IMR-90 (cell line): Measurements from ENCODE around the gene GRM8. TPM values are rescaled to one million over a fixed set of nuclear protein-coding genes. Genes with fewer than 3 reads are reported as not detected.

Source experiments
- ATAC-seq: fragments of 200-7000 bp; cut with Tn5 transposase; 2 replicates; pipeline ENCODE4 v1.9.1; 2020; ENCODE audit warnings: low read depth, mild to moderate bottlenecking, moderate library complexity
- BruUV-seq: library from RNA; stranded (reverse); fragments of 400-500 nt; replicated peaks from 2 replicates; lab custom pipeline; 2021; lab: Mats Ljungman, UMichigan
- CTCF ChIA-PET: fragments of 300-600 bp; formaldehyde crosslinking; extraction: SDS; loops from one replicate; lab custom pipeline; 2021; ENCODE audit warnings: antibody characterized with exemption; lab: Yijun Ruan, JAX
- POLR2A ChIA-PET: fragments of 300-600 bp; sonication (Branson Sonifier 250); formaldehyde crosslinking; loops from one replicate; lab custom pipeline; 2022; ENCODE audit warnings: antibody characterized with exemption; ENCODE audit not compliant: unreplicated experiment; lab: Charles Lee
- DNase-seq: peaks from one replicate; pipeline ENCODE4 v3.0.0; 2013
- H2AFZ ChIP-seq: replicated peaks from 2 replicates; pipeline ENCODE3; 2013; ENCODE audit warnings: low read length, mild to moderate bottlenecking; ENCODE audit not compliant: poor library complexity
- H2AK5ac ChIP-seq: 2 replicates; pipeline ENCODE4 v1.6.1; 2013; ENCODE audit warnings: low read depth, low read length, inconsistent platforms
- H2AK9ac ChIP-seq: replicated peaks from 2 replicates; pipeline ENCODE3; 2013; ENCODE audit warnings: mild to moderate bottlenecking, low read depth, low read length, moderate library complexity; ENCODE audit not compliant: poor library complexity
- H2BK120ac ChIP-seq: 2 replicates; pipeline ENCODE4 v1.6.1; 2013; ENCODE audit warnings: low read depth, low read length, inconsistent platforms
- H2BK15ac ChIP-seq: 3 replicates; pipeline ENCODE4 v1.6.1; 2013; ENCODE audit warnings: low read depth, low read length, inconsistent platforms
- H2BK20ac ChIP-seq: 2 replicates; pipeline ENCODE4 v1.6.1; 2013; ENCODE audit warnings: low read depth, mild to moderate bottlenecking, inconsistent platforms, low read length, moderate library complexity
- H2BK5ac ChIP-seq: 2 replicates; pipeline ENCODE4 v1.6.1; 2013; ENCODE audit warnings: mild to moderate bottlenecking, low read depth, low read length, inconsistent platforms; ENCODE audit not compliant: poor library complexity, severe bottlenecking
- H3K14ac ChIP-seq: replicated peaks from 2 replicates; pipeline ENCODE4 v1.6.1; 2013; ENCODE audit warnings: low read depth, low read length, inconsistent platforms
- H3K18ac ChIP-seq: 2 replicates; pipeline ENCODE4 v1.6.1; 2013; ENCODE audit warnings: low read depth, low read length, control low read depth
- H3K23ac ChIP-seq: 2 replicates; pipeline ENCODE4 v1.6.1; 2013; ENCODE audit warnings: low read depth, low read length, inconsistent platforms
- H3K27ac ChIP-seq: 2 replicates; pipeline ENCODE4 v1.5.1; 2013; ENCODE audit warnings: mild to moderate bottlenecking, control low read depth, low read length; ENCODE audit not compliant: insufficient read depth
- H3K27me3 ChIP-seq: 2 replicates; pipeline ENCODE4 v1.6.1; 2013; ENCODE audit warnings: low read length; ENCODE audit not compliant: control insufficient read depth, insufficient read depth
- H3K36me3 ChIP-seq: 2 replicates; pipeline ENCODE4 v1.6.1; 2013; ENCODE audit warnings: low read length, mixed read lengths; ENCODE audit not compliant: control insufficient read depth, insufficient read depth
- H3K4ac ChIP-seq: 2 replicates; pipeline ENCODE4 v1.6.1; 2013; ENCODE audit warnings: low read depth, low read length, inconsistent platforms
- H3K4me1 ChIP-seq: 2 replicates; pipeline ENCODE4 v1.6.1; 2013; ENCODE audit warnings: low read length, mixed read lengths; ENCODE audit not compliant: control insufficient read depth, insufficient read depth
- H3K4me2 ChIP-seq: 2 replicates; pipeline ENCODE4 v1.6.1; 2013; ENCODE audit warnings: low read depth, mild to moderate bottlenecking, control low read depth, low read length, moderate library complexity
- H3K4me3 ChIP-seq: 2 replicates; pipeline ENCODE4 v1.5.1; 2013; ENCODE audit warnings: low read depth, mild to moderate bottlenecking, control low read depth, low read length, moderate library complexity; ENCODE audit not compliant: insufficient read depth
- H3K56ac ChIP-seq: 2 replicates; pipeline ENCODE4 v1.6.1; 2013; ENCODE audit warnings: low read length, inconsistent platforms; ENCODE audit not compliant: insufficient read depth; ENCODE audit errors: extremely low read depth
- H3K79me1 ChIP-seq, 2 experiments: 2 replicates each; pipeline ENCODE4 v1.6.1; 2013; ENCODE audit warnings: low read length in 2 of 2, inconsistent platforms in 1 of 2, low read depth in 1 of 2
- H3K9ac ChIP-seq: 2 replicates; pipeline ENCODE4 v1.6.1; 2013; ENCODE audit warnings: low read depth, low read length, control low read depth
- H3K9me1 ChIP-seq: 2 replicates; pipeline ENCODE4 v1.6.1; 2013; ENCODE audit warnings: low read length, inconsistent platforms; ENCODE audit not compliant: insufficient read depth
- H3K9me3 ChIP-seq: 2 replicates; pipeline ENCODE4 v1.6.1; 2013; ENCODE audit warnings: low read length; ENCODE audit not compliant: control insufficient read depth, insufficient read depth
- H4K20me1 ChIP-seq: 2 replicates; pipeline ENCODE4 v1.6.1; 2013; ENCODE audit warnings: low read length, inconsistent platforms; ENCODE audit not compliant: insufficient read depth
- H4K5ac ChIP-seq: 2 replicates; pipeline ENCODE4 v1.6.1; 2013; ENCODE audit warnings: mild to moderate bottlenecking, low read depth, low read length, control low read depth
- H4K8ac ChIP-seq, 2 experiments: 2 replicates each; pipeline ENCODE4 v1.6.1; 2013; ENCODE audit warnings: low read depth in 2 of 2, low read length in 2 of 2, control low read depth in 1 of 2, inconsistent platforms in 1 of 2
- H4K91ac ChIP-seq: 2 replicates; pipeline ENCODE4 v1.6.1; 2013; ENCODE audit warnings: low read depth, low read length, inconsistent platforms; ENCODE audit not compliant: insufficient read depth
- NFE2L2 ChIP-seq: fragments of 150-350 bp; IDR thresholded peaks from 2 replicates; pipeline ENCODE4 v1.6.1; 2016; ENCODE audit warnings: low read depth, mild to moderate bottlenecking, low read length
- WGBS, 2 experiments: methylation state at CpG; one replicate each; pipeline versions ENCODE4 v1.1.5 to v1.1.7; 2013; ENCODE audit warnings: missing lambda C conversion rate in 2 of 2; ENCODE audit not compliant: insufficient read length in 1 of 2; ENCODE audit errors: extremely low coverage in 2 of 2; 5-methylcytosine and 5-hydroxymethylcytosine counted together
- dilution Hi-C: fragments of 300-500 bp; cut with HindIII; formaldehyde crosslinking; loops from one replicate; pipeline ENCODE4 v1.14.3; 2018; ENCODE audit warnings: low sequenced_read_pairs; ENCODE audit not compliant: unreplicated experiment
- in situ Hi-C: fragments of 300-500 bp; cut with MboI; formaldehyde crosslinking; loops from 3 replicates; pipeline ENCODE4 v1.14.3; 2019; ENCODE audit warnings: low sequenced_read_pairs, inconsistent platforms, mixed read lengths
- intact Hi-C: fragments of 100-400 bp; cut with micrococcal nuclease; formaldehyde crosslinking; loops from 2 replicates; pipeline ENCODE4 v1.10.0; 2022
- polyA plus RNA-seq, 3 experiments: library from polyadenylated mRNA; depleted of rRNA; stranded (reverse); fragments of >200 nt; gene quantifications; 2 replicates each; pipeline ENCODE4 v1.2.3, GENCODE V29; 2012; ENCODE audit warnings: low replicate concordance in 1 of 3
- total RNA-seq: library from RNA; depleted of rRNA; stranded (reverse); fragments of >200 nt; gene quantifications from 2 replicates; pipeline ENCODE4 v1.2.3, GENCODE V29; 2012

Gene GRM8
- total and polyA plus RNA-seq, 2 of the 4 experiments (the other 2 are of a cell fraction): not detected

DNA sequence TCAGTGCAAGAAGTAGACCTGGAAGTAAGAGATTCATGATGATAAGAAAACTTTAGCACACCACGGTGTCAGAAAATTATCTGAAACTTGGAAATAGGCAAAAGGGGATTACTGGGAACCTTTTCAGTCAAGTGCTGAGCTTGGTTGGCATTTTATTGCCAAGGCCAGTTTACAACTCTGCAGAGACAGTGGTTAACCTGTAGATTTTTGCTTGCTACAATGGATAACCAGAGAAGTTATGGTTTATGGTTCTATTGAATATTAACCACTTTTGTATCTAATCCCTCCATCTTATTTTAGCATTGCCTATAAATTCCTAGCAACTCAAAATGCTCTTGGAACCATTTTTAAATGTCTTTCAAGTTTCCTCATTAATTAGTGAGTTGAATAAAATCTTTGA is 13.3 kb upstream of the GRM8 start:
- no peak for TF ChIP-seq NFE2L2

More for the DNA sequence above, 13.3 kb upstream of the GRM8 start:
- no peaks in the 10 kb centered on the region for H3K36me3 ChIP-seq
- H2AK9ac ChIP-seq: no peak overlapping the region
- no peaks in the 10 kb centered on the region for H4K20me1 ChIP-seq
- POLR2A ChIA-PET: no interaction called here
- no peak overlapping the region for H3K4ac ChIP-seq
- no peak overlapping the region for H4K5ac ChIP-seq
- no peak overlapping the region for H3K56ac ChIP-seq
- no peak overlapping the region for H3K23ac ChIP-seq
- no peak overlapping the region for H2BK5ac ChIP-seq
- H3K14ac ChIP-seq: no peak overlapping the region
- no peaks in the 10 kb centered on the region for H3K27me3 ChIP-seq
- dilution Hi-C loops (no loop called here), intact Hi-C loops (no loop called here), in situ Hi-C loops (no loop called here)
- no peak overlapping the region for H3K9ac ChIP-seq
- H3K79me1 ChIP-seq: no peaks in the 10 kb centered on the region
- DNase-seq (no peak), ATAC-seq (no peak)
- no peak overlapping the region for H3K18ac ChIP-seq
- no peaks in the 10 kb centered on the region for H3K9me1 ChIP-seq
- no peak overlapping the region for H2AFZ ChIP-seq
- H4K91ac ChIP-seq: no peak overlapping the region
- no peak overlapping the region for H2AK5ac ChIP-seq
- H4K8ac ChIP-seq: no peak overlapping the region
- H2BK15ac ChIP-seq: no peak overlapping the region
- CTCF ChIA-PET: no interaction called here
- H3K4me2 ChIP-seq: no peak overlapping the region
- no peak overlapping the region for H3K27ac ChIP-seq
- H3K4me3 ChIP-seq: no peak overlapping the region
- H2BK120ac ChIP-seq: no peak overlapping the region
- BruUV-seq: no TSS peak
- no peaks in the 10 kb centered on the region for H3K9me3 ChIP-seq
- H2BK20ac ChIP-seq: no peak overlapping the region
- WGBS, 2 experiments: 20% methylated on average over 1 of the region's 1 CpG; no CpG with 5 or more reads in 1 of the 2 experiments
- H3K4me1 ChIP-seq: no peaks in the 10 kb centered on the region
